Panc1 (cell line): ENCODE data around the gene MYL12A. TPM values are rescaled to one million over a fixed set of nuclear protein-coding genes. Genes with fewer than 3 reads are reported as not detected.

Experiments
- ATAC-seq: fragments of 200-7000 bp; cut with Tn5 transposase; 2 replicates; pipeline ENCODE4 v1.9.1; 2020; ENCODE audit warnings: mild to moderate bottlenecking, moderate library complexity
- BruUV-seq: library from RNA; stranded (reverse); fragments of 400-500 nt; replicated peaks from 2 replicates; lab custom pipeline; 2021; lab: Mats Ljungman, UMichigan
- CTCF ChIA-PET: fragments of 300-600 bp; sonication (Branson Sonifier 250); formaldehyde crosslinking; loops from one replicate; lab custom pipeline; 2022; ENCODE audit warnings: antibody characterized with exemption; lab: Charles Lee
- POLR2A ChIA-PET: fragments of 300-600 bp; sonication (Branson Sonifier 250); formaldehyde crosslinking; loops from one replicate; lab custom pipeline; 2022; ENCODE audit warnings: antibody characterized with exemption; lab: Charles Lee
- DNase-seq: peaks from one replicate; pipeline ENCODE4 v3.0.0-alpha.2; 2010; ENCODE audit warnings: low read depth, low spot score
- H3K27ac ChIP-seq: 2 replicates; pipeline ENCODE4 v1.5.1; 2011; ENCODE audit warnings: mild to moderate bottlenecking, low read length, inconsistent platforms
- H3K27me3 ChIP-seq: fragments of 200-500 bp; sonication (Bioruptor generic); 2 replicates; pipeline ENCODE4 v1.6.0; 2014; ENCODE audit warnings: low read length, inconsistent platforms; ENCODE audit not compliant: control insufficient read depth, insufficient read depth
- H3K36me3 ChIP-seq: fragments of 200-500 bp; sonication (Bioruptor generic); 2 replicates; pipeline ENCODE4 v1.5.1; 2014; ENCODE audit warnings: inconsistent platforms, mild to moderate bottlenecking, low read length, moderate library complexity; ENCODE audit not compliant: control insufficient read depth, insufficient read depth
- H3K4me1 ChIP-seq: 2 replicates; pipeline ENCODE4 v1.5.1; 2011; ENCODE audit warnings: inconsistent platforms, mild to moderate bottlenecking, low read length, moderate library complexity; ENCODE audit not compliant: control insufficient read depth, insufficient read depth
- H3K4me3 ChIP-seq, 2 experiments: 2 replicates each; pipeline ENCODE4 v1.5.1; 2011 to 2012; ENCODE audit warnings: low read depth in 2 of 2, low read length in 2 of 2, mild to moderate bottlenecking in 2 of 2, inconsistent platforms in 1 of 2, moderate library complexity in 1 of 2
- H3K9me3 ChIP-seq: fragments of 200-500 bp; sonication (Bioruptor generic); 2 replicates; pipeline ENCODE4 v1.5.1; 2014; ENCODE audit warnings: low read depth, mild to moderate bottlenecking, inconsistent platforms, low read length, moderate library complexity; ENCODE audit not compliant: control insufficient read depth, insufficient read depth
- CTCF ChIP-seq: fragments of 450-650 bp; IDR thresholded peaks from 2 replicates; pipeline ENCODE4 v1.5.1; 2017; ENCODE audit warnings: mild to moderate bottlenecking
- POLR2AphosphoS5 ChIP-seq: IDR thresholded peaks from 2 replicates; pipeline ENCODE4 v1.6.1; 2012; ENCODE audit warnings: mild to moderate bottlenecking, low read depth, low read length, moderate library complexity
- REST ChIP-seq, 2 experiments: IDR thresholded peaks; 2 replicates each; pipeline ENCODE4 v1.6.1; 2011 to 2012; ENCODE audit warnings: low read depth in 2 of 2, control low read depth in 1 of 2, low read length in 1 of 2, mild to moderate bottlenecking in 1 of 2, moderate library complexity in 1 of 2; ENCODE audit not compliant: insufficient read depth in 1 of 2
- SIN3A ChIP-seq: IDR thresholded peaks from 2 replicates; pipeline ENCODE4 v1.6.1; 2012; ENCODE audit warnings: low read depth, mild to moderate bottlenecking, low read length, moderate library complexity, borderline replicate concordance; ENCODE audit not compliant: insufficient read depth
- TCF7L2 ChIP-seq: IDR thresholded peaks from 2 replicates; pipeline ENCODE4 v1.6.1; 2011; ENCODE audit warnings: mild to moderate bottlenecking, low read depth, low read length, inconsistent platforms
- in situ Hi-C: cut with HindIII; loops from 2 replicates; pipeline ENCODE4 v1.10.0; 2016; ENCODE audit warnings: low sequenced_read_pairs, low pct_unique_long_range_greater_than_20kb
- intact Hi-C: fragments of 100-400 bp; cut with micrococcal nuclease; formaldehyde crosslinking; loops from one replicate; pipeline ENCODE4 v1.10.0; 2022; ENCODE audit not compliant: unreplicated experiment
- total RNA-seq: library from RNA; stranded (reverse); gene quantifications from one replicate; pipeline ENCODE4 v1.2.1, GENCODE V29; 2021; ENCODE audit not compliant: unreplicated experiment

Gene MYL12A
- total RNA-seq, 1 experiment from 2014 or later = 489 TPM

- TF ChIP-seq REST (IDR thresholded peaks at IDR 0.05; ENCODE audit: insufficient read depth in 1 of 2, low read depth in 2 of 2, low read length in 1 of 2) (no peak), TCF7L2 (no peak), SIN3A (no peak), POLR2AphosphoS5 (no peak)
- in situ Hi-C loops (no loop called here), intact Hi-C loops (no loop called here)
- DNase-seq = no peak
- H3K27ac ChIP-seq = no peak overlapping the region
- no peaks in the 10 kb centered on the region for H3K9me3 ChIP-seq
- no peak for ATAC-seq
- POLR2A ChIA-PET = interaction anchor here (0.6 kb wide), 1 partner anchor 411 kb away, joined by 3 read pairs; no protein-coding TSS in a partner anchor
- H3K4me3 ChIP-seq = no peak overlapping the region
- no TSS peak for BruUV-seq
- CTCF ChIA-PET = no interaction called here
- no peaks in the 10 kb centered on the region for H3K27me3 ChIP-seq
- peaks cover 53% of the 10 kb centered on the region for H3K36me3 ChIP-seq
- H3K4me1 ChIP-seq = peaks cover 74% of the 10 kb centered on the region
Observed at GRCh38 chr18:3255611-3256165, 8.1 kb downstream of the MYL12A start.

GRCh38 chr18:3256693-3257626 lies 9.4 kb downstream of the MYL12A start:
- ATAC-seq (no peak), DNase-seq (no peak)
- in situ Hi-C loops = no loop called here
- H3K27ac ChIP-seq = no peak overlapping the region
- POLR2A ChIA-PET = no interaction called here
- H3K4me1 ChIP-seq = peaks cover 63% of the 10 kb centered on the region
- intact Hi-C loops = no loop called here
- peaks cover 54% of the 10 kb centered on the region for H3K36me3 ChIP-seq
- no peaks in the 10 kb centered on the region for H3K9me3 ChIP-seq
- H3K4me3 ChIP-seq = no peak overlapping the region
- H3K27me3 ChIP-seq = no peaks in the 10 kb centered on the region
- no TSS peak for BruUV-seq
- no peak for TF ChIP-seq SIN3A
- TF ChIP-seq POLR2AphosphoS5 = no peak
- no peak for TF ChIP-seq TCF7L2
- TF ChIP-seq CTCF = no peak
- no peak for TF ChIP-seq REST (IDR thresholded peaks at IDR 0.05; ENCODE audit: insufficient read depth in 1 of 2, low read depth in 2 of 2, low read length in 1 of 2)
- CTCF ChIA-PET = no interaction called here
